ENCODE data around the gene C2CD4A.
A peak's percentile ranks its signal among the peaks of the same experiment; 100 is the strongest.
"Not testable (repeated sequence)": the region's sequence is repeated elsewhere in the genome, so short reads cannot be mapped to it uniquely, and the experiment has no call there.

C2CD4A gene, protein sequence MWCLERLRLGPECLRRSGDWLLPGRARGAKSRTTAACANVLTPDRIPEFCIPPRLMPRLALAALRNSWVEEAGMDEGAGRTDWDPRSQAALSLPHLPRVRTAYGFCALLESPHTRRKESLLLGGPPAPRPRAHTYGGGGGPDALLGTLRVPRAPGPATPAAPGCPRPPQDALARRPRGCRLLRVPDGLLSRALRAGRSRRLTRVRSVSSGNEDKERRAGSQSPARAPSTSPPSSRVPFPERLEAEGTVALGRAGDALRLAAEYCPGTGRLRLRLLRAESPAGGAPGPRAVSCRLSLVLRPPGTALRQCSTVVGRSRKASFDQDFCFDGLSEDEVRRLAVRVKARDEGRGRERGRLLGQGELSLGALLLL

DNA sequence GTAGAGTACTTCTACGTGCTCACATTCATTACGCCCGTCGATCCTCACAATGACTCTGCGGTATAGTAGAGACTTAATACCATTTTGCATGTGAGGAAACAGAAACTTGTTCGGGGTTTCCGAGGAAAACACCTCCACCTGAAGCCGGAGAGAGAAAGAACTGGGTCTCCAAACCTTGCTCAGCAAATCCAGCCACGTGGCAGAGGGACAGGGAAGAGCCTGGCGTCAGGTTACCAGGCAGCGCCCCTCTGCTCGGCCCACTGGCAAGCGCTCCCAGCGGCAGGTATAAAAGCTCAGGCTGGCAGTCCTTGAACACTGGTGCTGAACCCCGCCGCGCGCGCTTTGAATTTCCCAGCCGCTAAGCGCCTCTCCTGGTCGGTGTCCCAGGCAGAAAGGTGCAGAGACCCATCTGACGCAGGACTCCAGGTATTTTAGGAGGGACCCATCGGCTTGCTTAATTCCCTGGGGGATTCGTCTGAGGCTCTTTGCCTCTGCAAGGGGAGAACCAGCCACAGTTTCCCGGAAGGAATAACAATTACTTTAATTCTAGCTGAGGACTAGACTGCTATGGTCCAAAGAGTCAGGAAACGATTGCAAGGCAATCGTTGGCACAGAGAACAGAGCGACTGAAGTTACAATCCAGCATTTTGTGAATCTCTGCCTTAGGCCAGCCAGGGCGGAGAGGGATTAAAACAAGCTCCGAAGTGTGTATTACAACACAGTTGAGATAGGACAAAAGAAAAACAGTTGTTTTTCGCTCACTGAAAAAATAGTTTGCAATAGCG is at the start of gene C2CD4A:
C2CD4A (plus strand) TSS at position 315 of the 785 bp plus-strand sequence. CDS start 637 bp downstream, outside the sequence.
- peak; percentile 98 for DNase-seq

GRCh38 chr15:62020576-62021160 is 46.1 kb upstream of the C2CD4A start:
- DNase-seq = no peak

DNA sequence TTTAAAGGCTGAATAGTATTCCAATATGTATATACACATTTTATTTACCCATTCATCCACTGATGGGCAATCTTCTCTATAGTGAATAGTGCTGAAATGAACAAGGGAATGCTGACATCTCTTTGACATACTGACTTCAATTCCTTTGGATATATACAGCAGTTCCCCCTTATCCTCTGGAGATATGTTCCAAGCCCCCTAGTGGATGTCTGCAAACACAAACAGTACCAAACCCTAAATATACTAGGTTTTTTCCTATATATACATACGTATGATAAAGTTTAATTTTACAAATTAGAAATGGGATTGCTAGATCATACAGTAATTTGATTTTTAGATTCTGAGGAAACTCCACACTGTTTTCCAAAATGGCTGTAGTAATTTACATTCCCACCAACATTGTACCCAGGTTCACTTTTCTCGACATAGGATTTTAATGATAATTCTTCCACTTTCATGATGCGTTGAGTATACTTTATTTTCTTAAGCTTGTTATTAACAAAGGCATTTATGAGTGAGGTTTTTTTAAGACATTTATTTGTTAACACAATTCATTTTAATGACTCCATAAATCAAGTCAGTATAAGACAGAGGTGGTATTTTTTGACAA is 44.7 kb upstream of the C2CD4A start:
- peak; percentile 33 for DNase-seq

- DNase-seq = no peak
Measured at GRCh38 chr15:62026487-62027262, 40.1 kb upstream of the C2CD4A start.

DNA sequence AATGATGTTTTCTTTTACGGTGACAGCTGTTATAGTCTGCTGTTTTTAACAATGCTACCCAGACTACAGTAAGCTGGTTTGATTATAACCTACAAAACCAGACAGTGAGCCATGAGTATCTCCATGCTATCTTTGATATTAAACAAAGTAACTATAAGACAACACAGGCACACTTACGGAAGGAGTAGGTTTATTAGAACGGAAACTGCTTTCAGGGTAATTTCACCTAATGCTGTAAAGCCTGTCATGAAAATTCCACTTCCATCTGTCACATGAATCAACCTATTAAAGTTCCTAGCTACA is 39.6 kb upstream of the C2CD4A start:
- no peak for DNase-seq

DNA sequence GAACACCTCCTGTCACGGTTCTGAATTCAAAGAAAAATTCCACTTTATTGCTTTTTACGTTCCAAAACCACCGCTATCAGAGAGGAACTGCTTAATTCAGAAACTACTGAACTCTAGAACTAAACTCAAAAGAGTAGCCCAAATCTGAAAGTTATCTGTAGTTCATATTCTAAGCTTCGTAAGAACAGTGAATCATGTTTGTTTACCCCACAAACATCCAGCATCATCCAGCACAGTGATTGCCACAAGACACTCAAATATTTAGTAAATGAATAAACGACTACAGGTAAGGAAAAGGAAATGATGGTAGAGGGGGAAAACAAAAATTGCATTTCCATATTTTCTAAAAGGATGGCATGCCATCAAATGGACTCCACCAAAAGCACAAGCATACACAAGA is 38.9 kb upstream of the C2CD4A start:
- DNase-seq = no peak

- DNase-seq = no peak
Measured at GRCh38 chr15:62035256-62035924, 31.4 kb upstream of the C2CD4A start.

- DNase-seq = no peak
Measured at GRCh38 chr15:62046078-62046743, 20.6 kb upstream of the C2CD4A start.

GRCh38 chr15:62047282-62047827 is 19.4 kb upstream of the C2CD4A start:
- DNase-seq = no peak

DNA sequence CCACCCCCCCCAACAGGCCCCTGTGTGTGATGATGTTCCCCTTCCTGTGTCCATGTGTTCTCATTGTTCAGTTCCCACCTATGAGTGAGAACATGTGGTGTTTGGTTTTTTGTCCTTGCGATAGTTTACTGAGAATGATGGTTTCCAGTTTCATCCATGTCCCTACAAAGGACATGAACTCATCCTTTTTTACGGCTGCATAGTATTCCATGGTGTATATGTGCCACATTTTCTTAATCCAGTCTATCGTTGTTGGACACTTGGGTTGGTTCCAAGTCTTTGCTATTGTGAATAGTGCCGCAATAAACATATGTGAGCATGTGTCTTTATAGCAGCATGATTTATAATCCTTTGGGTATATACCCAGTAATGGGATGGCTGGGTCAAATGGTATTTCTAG is 18.5 kb upstream of the C2CD4A start:
- DNase-seq = not testable (repeated sequence)

- DNase-seq = no peak
Measured at GRCh38 chr15:62050115-62050514, 16.7 kb upstream of the C2CD4A start.

- no peak for DNase-seq
Measured at GRCh38 chr15:62051166-62051565, 15.6 kb upstream of the C2CD4A start.

GRCh38 chr15:62052713-62053112 is 14.1 kb upstream of the C2CD4A start:
- DNase-seq = peak; percentile 8

- DNase-seq = no peak
Measured at GRCh38 chr15:62053439-62054085, 13.2 kb upstream of the C2CD4A start.

DNA sequence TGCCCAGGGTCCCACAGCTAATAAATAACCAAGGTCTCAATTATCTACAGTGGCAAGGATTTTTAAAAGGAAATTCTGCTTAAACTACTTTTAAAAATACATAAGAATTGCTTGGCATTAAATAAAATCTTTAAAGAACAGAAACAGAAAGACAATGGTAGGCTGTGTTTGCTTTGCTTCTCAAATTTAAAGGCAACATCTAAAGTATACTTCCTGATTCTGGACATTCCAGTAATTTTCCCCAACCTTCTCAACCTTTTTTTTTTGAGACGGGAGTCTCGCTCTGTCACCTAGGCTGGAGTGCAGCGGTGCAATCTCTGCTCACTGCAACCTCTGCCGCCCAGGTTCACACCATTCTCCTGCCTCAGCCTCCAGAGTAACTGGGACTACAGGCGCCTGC is 11.8 kb upstream of the C2CD4A start:
- no peak for DNase-seq

DNA sequence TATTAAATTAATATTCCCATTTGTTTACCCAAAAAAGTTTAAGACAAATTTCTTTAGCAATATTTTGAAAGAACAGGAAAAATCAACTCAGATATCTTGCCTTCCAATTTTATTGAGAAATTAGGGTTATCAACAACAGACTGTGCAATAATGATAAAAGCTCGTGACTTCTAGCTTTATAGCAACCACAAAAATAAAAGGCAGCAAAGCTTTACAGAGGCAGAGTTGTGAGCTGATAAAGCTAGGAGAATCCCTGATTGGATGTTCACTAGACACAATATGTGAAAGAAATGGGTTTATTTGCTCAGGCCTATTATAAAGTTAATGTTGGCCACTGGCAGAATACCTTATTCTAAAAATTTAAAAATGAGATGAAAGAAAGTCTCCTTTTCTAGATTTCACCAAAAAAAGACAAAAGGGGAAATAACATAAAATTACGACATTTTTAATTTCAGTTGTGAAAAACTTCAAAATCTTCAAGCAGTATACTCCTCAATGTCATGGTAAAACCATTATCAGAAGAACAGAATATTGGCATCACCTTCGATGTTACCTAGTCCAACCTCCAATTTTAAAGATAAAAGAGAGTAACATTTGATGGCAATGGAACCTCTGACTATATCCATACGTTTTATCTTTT is 9.3 kb upstream of the C2CD4A start:
- DNase-seq = no peak

DNA sequence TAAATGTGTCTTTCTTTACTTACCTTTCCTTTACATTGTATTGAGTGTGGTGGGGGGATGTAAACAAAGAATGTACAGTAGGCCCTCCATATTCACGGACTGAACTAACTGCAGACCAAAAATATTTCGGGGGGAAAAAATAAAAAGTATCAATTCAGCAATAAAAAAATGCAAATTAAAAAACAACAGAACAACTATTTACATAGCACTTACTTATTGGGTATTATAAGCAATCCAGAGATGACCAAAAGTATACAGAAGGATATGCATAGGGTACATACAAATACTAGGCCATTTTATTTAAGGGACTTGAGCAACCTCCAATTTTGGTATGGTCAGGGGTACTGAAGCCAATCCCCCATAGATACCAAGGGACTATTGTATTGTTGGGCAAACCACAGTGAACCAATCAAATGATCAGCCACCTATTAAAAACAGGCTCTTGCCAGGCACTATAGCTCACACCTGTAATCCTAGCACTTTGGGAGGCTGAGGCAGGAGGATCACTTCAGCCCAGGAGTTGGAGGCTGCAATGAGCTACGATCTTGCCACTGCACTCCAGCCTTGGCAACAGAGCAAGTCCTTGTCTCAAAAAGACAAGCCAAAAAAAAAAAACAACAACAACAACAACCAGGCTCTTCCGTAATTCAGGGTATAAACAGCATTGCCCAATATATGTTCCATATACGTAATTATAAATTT is 8.3 kb upstream of the C2CD4A start:
- no peak for DNase-seq

DNA sequence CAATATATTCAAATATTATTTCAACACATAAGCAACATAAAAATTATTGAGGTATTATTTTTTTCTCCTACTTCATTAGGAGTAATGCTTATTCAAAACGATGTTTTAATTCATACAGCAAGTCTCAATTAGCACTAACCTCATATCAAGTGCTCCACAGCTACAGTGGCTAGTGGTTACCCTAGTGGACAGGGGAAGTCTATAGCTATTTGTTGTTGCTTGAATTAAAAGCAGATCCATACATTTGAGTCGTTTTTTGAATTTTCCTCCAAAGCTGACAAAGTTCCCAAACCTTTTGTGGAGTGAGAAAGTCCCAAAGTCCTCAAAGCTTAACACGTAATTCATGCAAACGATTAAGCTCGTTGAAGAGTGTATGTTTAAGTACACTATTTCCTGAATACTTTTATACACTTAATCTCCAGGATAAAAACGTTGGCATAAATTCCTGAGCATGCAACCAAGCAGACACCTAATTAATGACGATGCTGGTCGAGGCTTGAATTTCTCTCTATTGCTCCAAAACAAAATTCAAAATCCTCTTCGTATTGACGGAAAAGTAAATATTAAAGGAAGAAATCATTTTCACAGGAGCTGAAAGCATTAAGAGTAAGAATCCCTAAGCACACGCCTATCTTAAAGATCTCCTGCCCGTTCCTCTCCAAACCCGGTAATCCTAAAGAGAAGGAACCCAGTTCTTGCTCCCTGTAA is 7.5 kb upstream of the C2CD4A start:
- DNase-seq = peak; percentile 40

DNA sequence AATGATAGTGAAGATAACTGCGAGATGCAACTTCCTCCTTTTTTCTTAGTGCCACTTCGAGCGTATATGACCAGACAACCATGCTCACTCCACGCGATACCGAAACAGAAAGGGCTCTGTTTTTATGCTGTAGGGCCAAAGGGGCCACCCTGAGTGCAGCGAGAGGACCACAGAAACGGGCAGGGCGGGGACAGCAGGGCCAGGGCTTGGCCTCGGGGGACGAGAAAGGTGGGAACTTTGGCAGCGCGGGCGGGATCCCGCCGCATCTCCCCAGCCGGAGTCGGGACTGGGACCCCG is 7.0 kb upstream of the C2CD4A start:
- DNase-seq = peak; percentile 75

Measured in NCI-H69 (cell line).